Right lobe of liver (tissue), 4 donors: ENCODE measurements around the gene DGLUCY.

ENCODE experiments used
- POLR2A ChIP-seq: fragments of 450-650 bp; IDR thresholded peaks from one replicate; pipeline ENCODE4 v1.6.1; 2017; ENCODE audit warnings: antibody characterized with exemption, mild to moderate bottlenecking
- TF ChIP-seq, protein P1 (sequence below), 4 donors: fragments of 200-600 bp in 3 of 4; fragments of 450-650 bp in 1 of 4; IDR thresholded peaks; one replicate each; pipeline versions ENCODE4 v1.5.1 to v1.8.0; 2016 to 2022; ENCODE audit warnings: antibody characterized with exemption in 4 of 4, mild to moderate bottlenecking in 2 of 4
- donor health status: DM: no; HTN: no; CAD: no.
- donor health status: DM: no; HTN: no; CAD: no.
- donor health status: DM: no; HTN: yes; CAD: no.

DNA sequence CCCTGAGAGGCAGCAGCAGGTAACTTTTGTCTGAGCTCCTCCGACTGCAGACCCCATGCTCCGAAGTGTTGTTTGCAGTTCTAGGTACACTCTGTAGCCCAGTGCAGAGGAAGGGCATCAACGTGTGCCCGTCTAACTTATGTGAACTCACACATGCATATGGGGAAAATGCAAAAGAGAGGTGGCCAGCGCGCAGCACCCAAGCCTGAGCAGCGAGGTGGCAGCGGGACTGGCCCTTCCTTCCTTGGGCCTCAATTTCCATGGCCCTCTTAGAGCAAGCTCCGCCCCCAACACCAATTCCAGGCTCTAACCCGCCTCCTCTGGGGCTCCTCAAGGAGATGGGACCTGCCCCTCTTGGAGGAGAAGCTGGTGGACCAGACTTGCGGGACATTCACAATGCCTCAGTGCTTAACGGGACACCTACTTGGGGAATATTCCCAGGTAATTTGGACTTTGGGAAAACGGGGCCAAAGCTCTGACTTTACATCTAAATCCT is 102.9 kb downstream of the DGLUCY start:
- TF ChIP-seq, protein P1, sequence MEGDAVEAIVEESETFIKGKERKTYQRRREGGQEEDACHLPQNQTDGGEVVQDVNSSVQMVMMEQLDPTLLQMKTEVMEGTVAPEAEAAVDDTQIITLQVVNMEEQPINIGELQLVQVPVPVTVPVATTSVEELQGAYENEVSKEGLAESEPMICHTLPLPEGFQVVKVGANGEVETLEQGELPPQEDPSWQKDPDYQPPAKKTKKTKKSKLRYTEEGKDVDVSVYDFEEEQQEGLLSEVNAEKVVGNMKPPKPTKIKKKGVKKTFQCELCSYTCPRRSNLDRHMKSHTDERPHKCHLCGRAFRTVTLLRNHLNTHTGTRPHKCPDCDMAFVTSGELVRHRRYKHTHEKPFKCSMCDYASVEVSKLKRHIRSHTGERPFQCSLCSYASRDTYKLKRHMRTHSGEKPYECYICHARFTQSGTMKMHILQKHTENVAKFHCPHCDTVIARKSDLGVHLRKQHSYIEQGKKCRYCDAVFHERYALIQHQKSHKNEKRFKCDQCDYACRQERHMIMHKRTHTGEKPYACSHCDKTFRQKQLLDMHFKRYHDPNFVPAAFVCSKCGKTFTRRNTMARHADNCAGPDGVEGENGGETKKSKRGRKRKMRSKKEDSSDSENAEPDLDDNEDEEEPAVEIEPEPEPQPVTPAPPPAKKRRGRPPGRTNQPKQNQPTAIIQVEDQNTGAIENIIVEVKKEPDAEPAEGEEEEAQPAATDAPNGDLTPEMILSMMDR (IDR thresholded peaks at IDR 0.05) = no peak
- no peak for TF ChIP-seq POLR2A
